OCI-M2 (cell line): ENCODE data around the gene RRP9.

Experiments used
- DNase-seq: peaks from one replicate; lab custom pipeline; 2025; ENCODE audit not compliant: unreplicated experiment; lab: John Stamatoyannopoulos, UW

RRP9 gene

DNA sequence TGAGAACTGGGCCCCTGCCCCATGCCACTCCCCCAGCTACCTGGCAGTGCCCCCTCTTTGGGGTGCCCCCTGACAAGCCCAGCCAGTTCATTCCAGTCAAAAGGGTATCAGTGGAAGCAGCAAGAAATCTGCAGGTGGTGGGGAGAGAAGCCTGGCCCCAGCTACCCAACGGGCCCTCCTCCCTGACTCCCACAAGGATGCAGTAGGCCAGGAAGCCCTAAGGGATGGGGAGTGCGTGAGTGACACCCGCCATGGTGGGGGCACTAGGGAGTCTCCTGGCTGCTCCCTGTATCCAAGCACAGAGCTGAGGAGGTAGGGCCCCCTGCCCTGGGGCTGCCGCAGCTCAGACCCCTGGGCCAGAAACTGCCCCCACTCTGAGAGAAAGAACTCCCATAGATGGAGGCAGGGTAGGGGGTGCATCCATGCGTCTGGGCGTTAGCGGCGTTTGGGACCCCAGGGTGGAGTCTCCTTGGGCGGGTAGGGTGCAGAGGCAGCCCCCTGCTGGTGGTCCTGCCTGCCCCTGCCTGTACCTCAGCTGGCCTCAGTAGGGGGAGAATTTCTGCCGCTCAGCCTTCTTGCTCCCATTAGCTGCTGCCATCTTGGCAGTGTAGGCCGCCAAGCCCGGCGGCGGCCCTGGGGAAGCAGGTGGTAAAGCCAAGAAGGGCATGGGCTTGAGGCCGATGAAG is 16.0 kb upstream of the RRP9 start:
- DNase-seq: no peak

DNA sequence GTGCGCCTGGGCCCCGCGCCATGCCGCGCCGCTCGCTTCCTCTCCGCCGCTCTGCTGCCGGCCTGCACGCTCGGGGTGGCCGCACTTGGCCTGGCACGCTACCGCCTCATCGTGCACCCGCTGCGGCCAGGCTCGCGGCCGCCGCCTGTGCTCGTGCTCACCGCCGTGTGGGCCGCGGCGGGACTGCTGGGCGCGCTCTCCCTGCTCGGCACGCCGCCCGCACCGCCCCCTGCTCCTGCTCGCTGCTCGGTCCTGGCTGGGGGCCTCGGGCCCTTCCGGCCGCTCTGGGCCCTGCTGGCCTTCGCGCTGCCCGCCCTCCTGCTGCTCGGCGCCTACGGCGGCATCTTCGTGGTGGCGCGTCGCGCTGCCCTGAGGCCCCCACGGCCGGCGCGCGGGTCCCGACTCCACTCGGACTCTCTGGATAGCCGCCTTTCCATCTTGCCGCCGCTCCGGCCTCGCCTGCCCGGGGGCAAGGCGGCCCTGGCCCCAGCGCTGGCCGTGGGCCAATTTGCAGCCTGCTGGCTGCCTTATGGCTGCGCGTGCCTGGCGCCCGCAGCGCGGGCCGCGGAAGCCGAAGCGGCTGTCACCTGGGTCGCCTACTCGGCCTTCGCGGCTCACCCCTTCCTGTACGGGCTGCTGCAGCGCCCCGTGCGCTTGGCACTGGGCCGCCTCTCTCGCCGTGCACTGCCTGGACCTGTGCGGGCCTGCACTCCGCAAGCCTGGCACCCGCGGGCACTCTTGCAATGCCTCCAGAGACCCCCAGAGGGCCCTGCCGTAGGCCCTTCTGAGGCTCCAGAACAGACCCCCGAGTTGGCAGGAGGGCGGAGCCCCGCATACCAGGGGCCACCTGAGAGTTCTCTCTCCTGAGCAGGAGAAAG is 14.4 kb upstream of the RRP9 start:
- DNase-seq: no peak

DNA sequence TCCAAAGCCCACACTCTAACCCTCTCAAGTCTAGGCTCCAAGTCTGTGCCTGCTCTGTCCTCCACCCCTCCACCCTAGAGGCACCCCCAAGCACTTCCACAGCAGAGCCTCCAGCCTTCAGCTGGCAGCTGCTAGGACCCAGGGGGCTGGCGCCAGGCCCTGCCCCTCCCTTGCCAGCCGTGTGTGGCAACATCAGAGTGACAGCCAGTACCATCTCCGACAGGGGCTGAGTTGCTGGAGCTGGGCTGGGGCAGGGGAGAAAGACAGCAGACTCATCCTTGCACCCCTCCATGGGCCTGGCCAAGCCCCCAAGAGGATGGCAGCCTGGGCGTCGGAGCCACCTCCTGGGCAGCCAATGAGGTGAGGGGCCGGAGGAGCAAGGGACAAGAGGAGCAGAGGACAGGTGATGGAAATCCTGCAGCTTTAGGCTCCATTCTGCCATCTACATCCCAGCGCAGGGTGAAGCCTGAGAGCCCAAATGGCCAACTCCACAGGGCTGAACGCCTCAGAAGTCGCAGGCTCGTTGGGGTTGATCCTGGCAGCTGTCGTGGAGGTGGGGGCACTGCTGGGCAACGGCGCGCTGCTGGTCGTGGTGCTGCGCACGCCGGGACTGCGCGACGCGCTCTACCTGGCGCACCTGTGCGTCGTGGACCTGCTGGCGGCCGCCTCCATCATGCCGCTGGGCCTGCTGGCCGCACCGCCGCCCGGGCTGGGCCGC is 13.6 kb upstream of the RRP9 start, which contains the start of gene GPR62:
GPR62 (plus strand) TSS at position 207 of the 718 bp plus-strand sequence; CDS start at position 479, 272 bp downstream.
- no peak for DNase-seq

DNA sequence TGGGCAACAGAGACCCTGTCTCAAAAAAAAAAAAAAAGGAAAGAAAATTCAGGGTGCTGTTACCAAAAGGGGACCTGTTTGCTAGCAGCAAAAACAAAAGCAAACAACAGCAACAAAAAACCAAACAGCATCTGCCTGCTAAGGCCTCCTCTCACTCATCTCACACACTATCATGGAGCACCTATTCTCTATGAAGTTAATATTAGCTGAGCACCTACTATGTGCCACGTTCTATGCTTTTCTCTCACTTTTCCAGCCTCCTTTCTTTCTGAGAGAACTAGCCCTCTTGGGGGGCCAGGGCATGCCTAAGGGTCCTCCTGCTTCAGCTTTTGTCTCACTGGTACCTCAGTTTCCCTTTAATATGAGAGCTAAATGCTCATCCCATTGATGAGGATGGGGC is 13.0 kb upstream of the RRP9 start:
- no peak for DNase-seq

DNA sequence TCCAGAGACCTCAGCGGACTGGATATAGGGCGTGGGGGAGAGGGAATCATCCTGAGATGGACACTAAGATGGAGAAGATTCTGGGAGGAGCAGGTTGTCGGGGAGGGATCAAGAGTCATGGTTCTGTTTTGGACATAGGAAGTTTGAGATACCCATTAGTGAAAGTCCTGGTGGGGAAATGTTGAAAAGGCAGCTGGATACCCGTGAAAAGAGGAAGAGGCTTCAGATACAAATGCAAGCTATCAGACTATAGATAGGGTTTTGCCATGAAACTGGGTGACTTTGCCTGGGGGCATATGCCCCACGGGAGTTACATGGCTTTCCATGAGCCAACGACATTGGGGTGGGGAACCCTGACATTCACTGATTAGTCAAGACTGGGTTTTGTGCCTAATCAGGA is 12.4 kb upstream of the RRP9 start:
- DNase-seq: no peak

DNA sequence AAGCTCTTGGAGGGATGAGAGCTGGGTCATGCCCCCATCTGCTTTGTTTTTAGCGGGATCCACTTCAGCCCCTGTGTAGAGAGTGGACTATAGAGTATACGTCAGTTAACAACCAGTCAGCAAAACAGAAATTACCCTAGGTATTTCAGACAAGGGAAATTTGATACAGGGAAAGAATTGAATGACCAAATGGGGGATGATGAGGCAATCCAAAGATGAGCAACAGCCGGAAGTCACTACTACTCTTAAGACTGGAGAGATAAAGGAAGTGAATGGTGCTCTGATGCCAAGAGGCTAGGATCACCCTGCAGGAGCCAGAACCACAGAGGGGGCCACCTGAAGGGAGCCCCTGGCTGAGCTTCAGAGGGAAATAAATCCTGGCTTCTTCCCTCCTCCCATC is 11.7 kb upstream of the RRP9 start:
- no peak for DNase-seq

DNA sequence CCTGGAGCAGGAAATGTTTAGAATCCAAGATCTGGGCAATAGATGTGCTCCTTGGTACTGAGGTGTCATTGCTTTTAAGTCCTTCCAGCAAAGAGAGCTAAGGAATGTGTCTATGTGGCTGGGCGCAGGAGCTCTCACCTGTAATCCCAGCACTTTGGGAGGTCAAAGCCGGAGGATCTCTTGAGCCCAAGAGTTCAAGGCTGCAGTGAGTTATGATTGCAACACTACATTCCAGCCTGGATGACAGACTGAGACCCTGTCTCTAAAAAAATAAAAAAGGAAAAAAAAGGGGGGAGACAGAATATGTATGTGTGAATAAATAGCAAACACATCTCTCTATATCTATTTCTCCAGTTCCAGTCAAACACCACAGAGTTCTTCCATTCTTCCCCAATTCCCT is 9.2 kb upstream of the RRP9 start:
- DNase-seq: no peak

DNA sequence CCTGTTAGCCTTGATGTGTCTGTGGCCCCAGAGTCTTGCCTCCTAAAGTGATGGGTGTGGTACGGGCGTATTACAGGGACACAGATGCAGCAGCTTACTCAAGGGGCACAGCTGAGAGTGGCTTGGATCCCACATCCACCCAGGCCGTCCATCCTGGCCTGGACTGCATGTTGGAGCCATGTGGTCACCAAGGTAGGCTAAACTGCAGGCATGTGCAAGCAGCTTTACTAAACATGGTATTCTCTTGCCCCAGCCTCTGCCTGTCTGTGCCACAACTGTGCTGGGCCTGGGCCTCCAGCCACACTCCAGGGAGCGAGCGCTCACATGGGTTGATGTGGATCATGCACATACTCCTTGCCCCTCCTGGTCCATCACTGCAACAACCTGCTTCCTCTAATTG is 7.4 kb upstream of the RRP9 start:
- no peak for DNase-seq

DNA sequence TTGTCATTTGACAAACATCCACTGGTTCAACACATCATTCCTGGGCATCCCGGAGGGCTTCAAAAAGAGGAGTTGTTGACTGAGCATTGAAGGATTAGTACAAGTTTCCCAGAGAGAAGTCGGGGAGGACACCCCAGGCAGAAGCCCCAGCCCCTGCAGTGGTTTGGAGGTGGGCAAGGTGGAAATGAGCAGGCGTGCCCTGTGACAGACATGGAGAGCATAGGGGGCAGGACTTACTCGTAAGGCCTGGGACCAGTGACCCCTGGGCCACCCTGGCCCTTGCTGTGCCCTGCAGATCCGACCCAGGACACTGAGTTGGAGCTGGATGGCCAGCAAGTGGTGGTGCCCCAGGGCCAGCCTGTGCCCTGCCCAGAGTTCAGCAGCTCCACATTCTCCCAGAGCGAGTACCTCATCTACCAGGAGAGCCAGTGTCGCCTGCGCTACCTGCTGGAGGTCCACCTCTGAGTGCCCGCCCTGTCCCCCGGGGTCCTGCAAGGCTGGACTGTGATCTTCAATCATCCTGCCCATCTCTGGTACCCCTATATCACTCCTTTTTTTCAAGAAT is 6.4 kb upstream of the RRP9 start:
- DNase-seq: no peak

DNA sequence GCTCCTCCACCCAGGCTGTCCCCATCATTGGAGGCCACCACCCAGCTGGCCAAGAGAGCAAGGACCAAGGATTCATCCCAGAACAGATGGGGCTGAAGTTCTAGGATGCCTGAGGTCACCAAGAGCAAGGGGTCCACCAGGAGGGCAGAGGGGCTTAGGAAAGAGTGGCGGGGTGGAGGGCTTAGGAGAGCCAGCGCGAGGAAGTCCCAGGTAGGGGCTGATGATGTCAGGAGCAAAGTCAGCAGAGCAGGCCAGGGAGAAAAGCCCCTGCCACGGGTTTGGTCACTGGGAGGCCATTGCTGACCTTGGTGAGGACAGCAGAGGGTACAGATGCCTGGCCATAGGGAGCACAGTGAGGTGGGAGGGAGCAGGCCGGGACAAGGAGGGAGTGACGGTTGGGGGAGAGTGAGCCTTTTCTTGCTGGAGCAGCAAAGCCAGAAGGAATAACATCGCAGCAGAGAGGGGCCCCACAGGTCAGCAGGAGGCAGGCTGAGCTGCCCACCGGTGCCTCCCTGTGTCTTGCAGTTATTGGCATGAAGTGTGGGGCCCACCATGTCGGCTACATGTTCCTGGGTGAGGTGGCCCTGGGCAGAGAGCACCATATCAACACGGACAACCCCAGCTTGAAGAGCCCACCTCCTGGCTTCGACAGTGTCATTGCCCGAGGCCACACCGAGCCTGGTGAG is 5.7 kb upstream of the RRP9 start:
- DNase-seq: no peak

DNA sequence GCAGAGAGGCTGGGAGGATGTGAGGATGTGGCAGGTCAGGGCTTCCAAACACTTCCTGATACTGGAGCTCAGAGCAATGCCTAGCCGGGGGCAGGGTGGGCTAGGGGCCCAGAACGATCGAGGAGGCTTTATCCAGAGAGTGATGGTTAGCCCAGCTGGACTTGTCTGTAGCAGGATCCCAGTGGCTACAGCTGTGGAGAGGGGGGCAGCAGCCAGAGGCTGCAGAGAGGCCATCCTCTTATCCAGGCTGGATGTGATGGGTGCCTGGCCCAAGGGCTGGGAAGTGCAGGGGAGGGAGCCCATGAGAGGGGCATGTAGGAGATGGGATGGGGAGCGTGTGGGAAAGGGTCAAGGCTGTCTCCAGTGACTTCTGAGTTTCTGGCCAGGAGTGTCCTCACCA is 5.1 kb upstream of the RRP9 start:
- DNase-seq: no peak

DNA sequence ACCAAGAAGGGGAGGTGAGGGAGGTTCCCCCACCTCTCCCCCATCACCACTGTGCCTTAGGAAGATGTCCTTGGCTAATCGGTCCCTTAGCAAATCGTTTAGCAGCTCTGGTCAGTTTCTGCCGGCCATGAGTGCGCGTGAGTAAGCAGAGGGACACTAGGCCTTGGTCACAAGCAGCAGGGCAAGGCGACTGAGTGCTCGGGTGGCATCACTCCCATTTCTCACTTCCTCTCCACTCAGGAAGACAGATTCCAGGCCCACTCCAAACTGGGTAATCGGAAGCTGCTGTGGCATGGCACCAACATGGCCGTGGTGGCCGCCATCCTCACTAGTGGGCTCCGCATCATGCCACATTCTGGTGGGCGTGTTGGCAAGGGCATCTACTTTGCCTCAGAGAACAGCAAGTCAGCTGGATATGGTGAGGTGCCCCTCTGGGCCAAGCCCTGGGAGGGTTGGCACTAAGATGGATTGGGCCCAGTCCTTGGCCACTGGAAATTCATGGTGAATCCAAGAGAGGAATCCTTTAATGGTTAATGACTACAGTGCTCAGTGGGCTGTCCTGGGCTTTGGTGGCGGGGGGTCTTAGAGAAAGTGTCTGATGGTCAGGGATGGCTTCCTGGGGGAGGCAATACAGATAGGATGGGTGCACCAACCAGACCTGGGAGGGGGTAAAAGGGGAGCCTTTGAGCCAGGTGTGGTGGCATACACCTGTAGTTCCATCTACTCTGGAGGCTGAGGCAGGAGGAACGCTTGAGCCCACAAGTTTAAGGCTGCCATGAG is 4.4 kb upstream of the RRP9 start:
- no peak for DNase-seq

DNA sequence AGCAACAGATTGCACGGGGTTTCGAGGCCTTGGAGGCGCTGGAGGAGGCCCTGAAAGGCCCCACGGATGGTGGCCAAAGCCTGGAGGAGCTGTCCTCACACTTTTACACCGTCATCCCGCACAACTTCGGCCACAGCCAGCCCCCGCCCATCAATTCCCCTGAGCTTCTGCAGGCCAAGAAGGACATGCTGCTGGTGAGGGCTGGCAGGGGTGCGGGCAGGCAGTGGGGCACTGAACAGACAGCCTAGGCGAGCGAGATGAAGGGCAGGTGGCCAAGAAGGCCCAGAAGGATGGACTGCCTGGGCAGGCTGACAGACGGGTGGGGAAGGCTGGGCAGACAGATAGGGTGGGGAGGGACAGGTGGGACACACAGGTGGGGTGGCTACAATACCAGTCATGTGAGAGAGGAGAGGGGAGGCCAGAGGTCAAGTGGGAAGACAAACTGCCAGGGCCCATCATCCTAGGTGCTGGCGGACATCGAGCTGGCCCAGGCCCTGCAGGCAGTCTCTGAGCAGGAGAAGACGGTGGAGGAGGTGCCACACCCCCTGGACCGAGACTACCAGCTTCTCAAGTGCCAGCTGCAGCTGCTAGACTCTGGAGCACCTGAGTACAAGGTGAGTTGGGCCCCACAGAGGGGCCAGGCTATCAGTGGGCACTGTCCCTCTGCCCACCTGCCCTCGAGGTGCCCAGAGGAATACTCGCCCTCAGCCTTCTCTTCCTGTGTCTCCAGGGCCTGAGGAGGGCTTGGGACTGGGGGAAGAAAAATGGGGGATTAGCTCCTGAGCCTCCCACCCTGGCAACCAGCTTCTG is 3.5 kb upstream of the RRP9 start:
- no peak for DNase-seq

DNA sequence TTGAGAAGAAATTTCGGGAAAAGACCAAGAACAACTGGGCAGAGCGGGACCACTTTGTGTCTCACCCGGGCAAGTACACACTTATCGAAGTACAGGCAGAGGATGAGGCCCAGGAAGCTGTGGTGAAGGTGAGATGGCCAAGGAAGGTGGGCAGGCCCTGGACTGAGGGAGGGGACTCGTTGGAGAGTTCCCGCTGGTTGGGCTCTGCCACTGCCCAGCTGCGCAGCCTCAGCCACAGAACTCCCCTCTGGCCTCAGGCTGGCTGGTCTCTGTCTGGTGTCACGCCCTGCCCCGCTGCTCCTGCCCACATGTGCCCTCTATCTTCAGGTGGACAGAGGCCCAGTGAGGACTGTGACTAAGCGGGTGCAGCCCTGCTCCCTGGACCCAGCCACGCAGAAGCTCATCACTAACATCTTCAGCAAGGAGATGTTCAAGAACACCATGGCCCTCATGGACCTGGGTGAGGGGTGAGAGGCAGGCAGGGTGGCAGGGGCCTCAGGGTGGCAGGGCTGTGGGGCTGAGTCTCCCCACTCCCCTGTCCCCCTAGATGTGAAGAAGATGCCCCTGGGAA is 2.8 kb upstream of the RRP9 start:
- DNase-seq: no peak

DNA sequence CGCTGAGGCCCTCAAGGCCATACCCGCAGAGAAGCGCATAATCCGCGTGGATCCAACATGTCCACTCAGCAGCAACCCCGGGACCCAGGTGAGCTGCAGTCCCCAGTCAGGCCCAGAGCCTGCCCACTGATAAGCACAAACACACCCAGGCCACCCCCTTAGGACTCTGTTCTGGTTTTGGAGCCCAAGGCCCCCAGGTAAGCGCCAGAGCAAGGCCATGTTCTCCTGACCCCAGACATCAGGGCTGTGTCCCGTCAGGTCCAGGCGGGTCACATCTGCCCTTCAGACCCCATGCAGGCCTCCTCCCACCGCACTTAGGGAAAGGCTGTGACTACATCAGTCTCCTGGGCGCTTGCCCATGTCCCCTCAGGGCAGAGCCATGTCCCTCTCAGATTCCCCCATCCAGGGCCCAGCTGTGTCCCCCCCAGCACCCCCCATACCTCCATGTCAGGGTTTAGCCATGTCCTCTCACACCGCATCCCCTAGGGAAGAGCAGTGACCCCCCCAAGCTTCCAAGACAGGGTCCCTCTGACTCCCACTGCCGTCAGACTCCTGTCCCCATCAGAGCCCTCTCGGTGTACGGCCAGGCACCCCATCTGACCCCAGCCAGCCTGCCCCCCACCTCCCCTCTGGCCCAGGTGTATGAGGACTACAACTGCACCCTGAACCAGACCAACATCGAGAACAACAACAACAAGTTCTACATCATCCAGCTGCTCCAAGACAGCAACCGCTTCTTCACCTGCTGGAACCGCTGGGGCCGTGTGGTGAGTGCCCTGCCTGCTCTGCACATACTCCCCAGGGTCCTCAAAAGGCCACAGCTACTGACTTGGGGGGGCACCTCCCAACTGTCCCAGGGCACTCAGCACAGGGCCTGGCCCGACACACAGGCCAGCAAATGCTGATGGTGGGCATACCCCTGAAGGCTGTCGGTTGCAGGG is 2.0 kb upstream of the RRP9 start:
- DNase-seq: no peak

DNA sequence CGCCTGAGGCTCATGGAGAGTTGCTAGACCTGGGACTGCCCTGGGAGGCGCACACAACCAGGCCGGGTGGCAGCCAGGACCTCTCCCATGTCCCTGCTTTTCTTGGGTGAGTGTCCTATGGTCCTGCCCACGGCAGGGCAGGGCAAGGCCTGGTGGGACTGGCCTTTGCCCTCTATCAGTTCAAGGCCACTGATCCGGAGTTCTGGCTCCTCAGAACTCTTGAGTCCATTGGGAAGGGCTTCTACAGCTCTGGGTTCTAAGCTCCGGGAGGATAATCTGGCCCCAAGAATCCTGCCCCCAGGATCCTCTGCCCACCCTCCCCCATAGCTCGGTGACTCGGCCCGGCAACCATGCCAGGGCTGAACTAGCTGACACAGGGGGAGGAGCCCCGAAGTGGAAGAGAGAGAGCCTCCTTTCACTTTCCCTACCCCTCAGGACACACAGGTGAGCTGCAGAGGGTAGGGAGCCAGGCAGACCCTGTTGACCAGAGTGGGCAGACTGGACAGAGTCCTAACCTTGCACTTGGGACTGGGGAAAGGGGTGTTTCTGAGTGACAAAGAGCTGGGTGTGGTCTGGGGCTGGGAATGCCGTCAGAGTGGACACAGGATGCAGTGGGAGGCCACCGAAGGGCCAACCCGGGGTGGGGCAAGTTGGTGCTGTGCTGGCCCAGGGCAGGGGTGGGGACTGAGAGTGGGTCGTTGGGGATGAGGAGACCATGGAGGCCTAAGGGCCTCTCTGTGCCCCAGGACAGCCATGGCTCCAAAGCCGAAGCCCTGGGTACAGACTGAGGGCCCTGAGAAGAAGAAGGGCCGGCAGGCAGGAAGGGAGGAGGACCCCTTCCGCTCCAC is 1.1 kb upstream of the RRP9 start:
- DNase-seq: no peak

DNA sequence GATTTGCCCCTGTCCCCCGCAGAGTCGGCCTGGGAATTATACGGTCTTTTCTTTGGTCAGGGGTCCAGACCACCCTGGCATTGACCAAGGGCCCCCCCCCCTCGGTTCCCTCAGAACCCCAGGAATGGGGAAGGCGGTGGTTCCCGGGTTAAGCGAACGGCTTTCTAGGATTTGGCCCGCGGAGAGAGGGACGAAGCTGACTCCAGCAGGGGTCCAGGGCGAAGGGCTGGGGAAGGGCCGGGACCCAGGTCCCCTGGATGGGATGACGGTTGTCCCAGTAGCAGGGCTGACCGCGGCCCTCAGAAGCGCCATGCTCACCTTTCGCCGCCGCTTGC is 274 bp downstream of the RRP9 start:
- DNase-seq: no peak
